Gastroesophageal sphincter (tissue), 4 donors: Measurements from ENCODE around the gene PITPNM2. TPM values are rescaled to one million over a fixed set of nuclear protein-coding genes. Genes with fewer than 3 reads are reported as not detected.
A peak's percentile ranks its signal among the peaks of the same experiment; 100 is the strongest.

Experiments used
- ATAC-seq: fragments of 150-250 bp; one replicate; pipeline ENCODE4 v1.9.1; 2016; ENCODE audit warnings: mild to moderate bottlenecking, moderate library complexity
- H3K27ac ChIP-seq, 4 donors: fragments of 200-600 bp; sonication (generic) in 3 of 4; 1 replicate in 3 of 4; 2 replicates in 1 of 4; pipeline ENCODE4 v1.5.1; 2016 to 2019
- H3K27me3 ChIP-seq: fragments of 200-600 bp; sonication (generic); one replicate; pipeline ENCODE4 v1.5.1; 2019
- H3K36me3 ChIP-seq, 2 donors: fragments of 200-600 bp; sonication (generic); one replicate each; pipeline ENCODE4 v1.5.1; 2019; ENCODE audit warnings: control low read depth in 1 of 2
- H3K4me1 ChIP-seq, 3 donors: fragments of 200-600 bp; sonication (generic); 1 replicate in 2 of 3; 2 replicates in 1 of 3; pipeline ENCODE4 v1.5.1; 2016 to 2019; ENCODE audit warnings: control low read depth in 2 of 3
- H3K4me3 ChIP-seq, 2 donors: fragments of 200-600 bp; sonication (generic); one replicate each; pipeline ENCODE4 v1.5.1; 2019; ENCODE audit warnings: mild to moderate bottlenecking in 1 of 2, moderate library complexity in 1 of 2
- H3K9me3 ChIP-seq, 3 donors: fragments of 200-600 bp; sonication (generic); one replicate each; pipeline ENCODE4 v1.5.1; 2017 to 2019; ENCODE audit warnings: control low read depth in 2 of 3
- CTCF ChIP-seq, 4 experiments: fragments of 200-600 bp in 2 of 4; fragments of 450-650 bp in 2 of 4; sonication (generic) in 1 of 4; IDR thresholded peaks; one replicate each; pipeline ENCODE4 v1.5.1; 2017 to 2019; ENCODE audit warnings: antibody characterized with exemption in 4 of 4, mild to moderate bottlenecking in 2 of 4, moderate library complexity in 2 of 4
- EP300 ChIP-seq: sonication (generic); formaldehyde crosslinking; IDR thresholded peaks from one replicate; pipeline ENCODE4 v1.6.1; 2017; ENCODE audit warnings: antibody characterized with exemption, mild to moderate bottlenecking
- POLR2A ChIP-seq, 2 donors: fragments of 450-650 bp; IDR thresholded peaks; one replicate each; pipeline ENCODE4 v1.6.1; 2017; ENCODE audit warnings: antibody characterized with exemption in 2 of 2, mild to moderate bottlenecking in 2 of 2, moderate library complexity in 1 of 2
- POLR2AphosphoS5 ChIP-seq: sonication (generic); formaldehyde crosslinking; IDR thresholded peaks from one replicate; pipeline ENCODE4 v1.6.1; 2017; ENCODE audit warnings: antibody characterized with exemption
- WGBS, 2 donors: methylation state at CpG; one replicate each; pipeline ENCODE4 v1.1.5; 2018; ENCODE audit warnings: low coverage in 1 of 2; 5-methylcytosine and 5-hydroxymethylcytosine counted together
- total RNA-seq, 4 donors: library from RNA; depleted of rRNA; stranded (reverse); fragments of >200 nt; gene quantifications; one replicate each; pipeline ENCODE4 v1.1.0, GENCODE V29; 2016

Gene PITPNM2
- total RNA-seq, 4 donors from 2014 or later: 9.9 to 20.4 (median 16.4) TPM

DNA sequence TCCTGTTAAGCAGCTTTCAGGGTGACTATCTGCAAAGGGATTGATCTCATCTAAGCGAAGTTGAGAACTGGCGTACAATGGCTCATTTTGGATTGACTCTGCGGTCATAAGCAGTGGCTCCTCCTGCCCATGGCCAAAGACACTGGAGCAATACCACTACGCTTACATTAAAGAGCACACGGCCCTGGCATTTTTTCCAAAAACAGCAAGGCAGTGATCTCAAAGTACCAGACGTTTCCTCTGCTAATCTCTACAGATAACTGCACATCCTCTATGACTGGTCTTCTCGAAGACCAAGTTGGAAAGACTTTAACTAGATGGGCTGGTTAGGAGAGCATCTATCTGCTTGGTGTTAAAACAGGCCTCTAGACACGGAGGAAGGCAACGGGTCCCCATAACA lies 2.7 kb downstream of the PITPNM2 start:
- TF ChIP-seq CTCF (IDR thresholded peaks at IDR 0.05) (no peak), POLR2A (IDR thresholded peaks at IDR 0.05) (no peak), POLR2AphosphoS5 (no peak), EP300 (no peak)
- Histone ChIP-seq H3K27ac (peak overlapping the region in 2 of 4 donors; percentile 93 to 96), H3K9me3 (no peaks in the 10 kb centered on the region), H3K4me1 (peaks cover 0 to 58% (median 30%) of the 10 kb centered on the region in 3 donors), H3K27me3 (no peaks in the 10 kb centered on the region), H3K4me3 (no peak overlapping the region), H3K36me3 (no peaks in the 10 kb centered on the region)
- ATAC-seq: no peak
- 57 to 71% methylated on average over 7 of the region's 9 CpGs for WGBS, 2 donors

DNA sequence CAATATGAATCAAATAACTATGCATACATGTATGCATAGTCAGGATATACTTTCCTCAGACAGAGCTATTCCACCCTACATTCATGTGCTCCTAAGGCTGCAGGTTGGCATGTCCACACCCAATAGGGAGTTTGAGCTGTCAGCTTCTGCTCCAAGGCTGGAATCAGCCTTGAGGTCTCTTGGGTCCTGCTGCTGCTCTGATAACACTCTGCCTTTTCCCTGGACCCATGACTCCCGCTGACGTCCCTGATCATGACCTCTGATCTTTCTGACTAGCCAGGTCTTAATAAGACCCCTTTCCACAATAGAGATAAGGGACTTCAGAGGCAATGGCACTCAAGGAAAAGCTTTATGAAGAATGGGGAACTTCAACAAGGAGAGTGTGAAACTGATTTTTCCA lies 5.7 kb downstream of the PITPNM2 start:
- 81% methylated on average over 2 of the region's 2 CpGs; no CpG with 5 or more reads in 1 of the 2 donors for WGBS, 2 donors
- Histone ChIP-seq H3K4me1 (peaks cover 5 to 77% (median 54%) of the 10 kb centered on the region in 3 donors), H3K27me3 (no peaks in the 10 kb centered on the region), H3K27ac (peak overlapping the region in 3 of 4 donors; percentile 11 to 19 (median 11)), H3K36me3 (no peaks in the 10 kb centered on the region), H3K4me3 (no peak overlapping the region), H3K9me3 (no peaks in the 10 kb centered on the region)
- ATAC-seq: no peak
- TF ChIP-seq POLR2AphosphoS5: no peak
- TF ChIP-seq POLR2A (IDR thresholded peaks at IDR 0.05): no peak
- no peak for TF ChIP-seq EP300
- no peak for TF ChIP-seq CTCF (IDR thresholded peaks at IDR 0.05)

- 76 to 94% methylated on average over 4 of the region's 4 CpGs for WGBS, 2 donors
- ATAC-seq: no peak
- H3K36me3 ChIP-seq: no peaks in the 10 kb centered on the region
- H3K27me3 ChIP-seq: no peaks in the 10 kb centered on the region
- H3K4me3 ChIP-seq: no peak overlapping the region
- H3K9me3 ChIP-seq: no peaks in the 10 kb centered on the region
- peak overlapping the region; percentile 36 to 86 (median 84) for H3K27ac ChIP-seq
- H3K4me1 ChIP-seq: peaks cover 10 to 77% (median 47%) of the 10 kb centered on the region in 3 donors
- TF ChIP-seq CTCF (IDR thresholded peaks at IDR 0.05) (no peak), POLR2AphosphoS5 (no peak), POLR2A (IDR thresholded peaks at IDR 0.05) (no peak), EP300 (no peak)
Observed at GRCh38 chr12:123143736-123144461, 7.0 kb downstream of the PITPNM2 start.

GRCh38 chr12:123142921-123143735 lies 7.8 kb downstream of the PITPNM2 start:
- H3K27ac ChIP-seq: peak overlapping the region; percentile 66 to 86 (median 84)
- H3K4me1 ChIP-seq: peaks cover 10 to 73% (median 44%) of the 10 kb centered on the region in 3 donors
- peak; percentile 40 for ATAC-seq
- no peaks in the 10 kb centered on the region for H3K36me3 ChIP-seq
- H3K4me3 ChIP-seq: no peak overlapping the region
- no peaks in the 10 kb centered on the region for H3K27me3 ChIP-seq
- no peaks in the 10 kb centered on the region for H3K9me3 ChIP-seq
- TF ChIP-seq CTCF (IDR thresholded peaks at IDR 0.05) (peak in 1 of 4 experiments; percentile 11), POLR2A (IDR thresholded peaks at IDR 0.05) (no peak), POLR2AphosphoS5 (peak; percentile 68)
- WGBS, 2 donors: 21 to 27% methylated on average over 3 to 8 of the region's 11 CpGs
